HL-60 (cell line): Measurements from ENCODE around the gene ATE1.

Experiments used
- GABPA ChIP-seq: IDR thresholded peaks from 2 replicates; pipeline ENCODE4 v1.6.1; 2012; ENCODE audit warnings: low read depth
- POLR2AphosphoS5 ChIP-seq: IDR thresholded peaks from 2 replicates; pipeline ENCODE4 v1.6.1; 2012; ENCODE audit warnings: low read depth
- SPI1 ChIP-seq: IDR thresholded peaks from 2 replicates; pipeline ENCODE4 v1.6.1; 2012; ENCODE audit warnings: low read depth, mild to moderate bottlenecking, borderline replicate concordance
- TF ChIP-seq, protein P1 (sequence below): IDR thresholded peaks from one replicate; pipeline ENCODE4 v1.5.1; 2011; ENCODE audit warnings: low read length, control low read depth, inconsistent platforms; ENCODE audit not compliant: insufficient read depth
- TF ChIP-seq, protein P2 (sequence below): IDR thresholded peaks from 2 replicates; pipeline ENCODE4 v1.6.1; 2012; ENCODE audit warnings: low read depth; ENCODE audit not compliant: insufficient replicate concordance

DNA sequence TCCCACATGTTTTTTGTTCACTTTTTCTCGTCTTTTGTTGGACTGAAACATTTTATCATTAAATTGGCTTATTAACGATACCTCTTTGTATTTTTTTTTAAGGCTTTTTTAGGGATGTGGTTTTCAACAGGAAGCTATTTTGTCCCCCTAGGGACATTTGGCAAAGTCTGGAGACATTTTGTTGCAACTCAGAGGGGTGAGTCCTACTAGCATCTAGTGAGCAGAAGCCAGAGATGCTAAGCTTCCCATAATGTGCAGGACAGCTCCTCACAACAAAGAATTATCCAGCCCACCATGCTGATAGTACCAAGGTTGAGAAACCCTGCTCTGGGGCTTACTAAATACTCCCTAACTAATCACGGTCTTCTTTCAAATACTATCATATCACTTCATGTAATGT, 63.2 kb downstream of the ATE1 start:
- TF ChIP-seq, protein P1, sequence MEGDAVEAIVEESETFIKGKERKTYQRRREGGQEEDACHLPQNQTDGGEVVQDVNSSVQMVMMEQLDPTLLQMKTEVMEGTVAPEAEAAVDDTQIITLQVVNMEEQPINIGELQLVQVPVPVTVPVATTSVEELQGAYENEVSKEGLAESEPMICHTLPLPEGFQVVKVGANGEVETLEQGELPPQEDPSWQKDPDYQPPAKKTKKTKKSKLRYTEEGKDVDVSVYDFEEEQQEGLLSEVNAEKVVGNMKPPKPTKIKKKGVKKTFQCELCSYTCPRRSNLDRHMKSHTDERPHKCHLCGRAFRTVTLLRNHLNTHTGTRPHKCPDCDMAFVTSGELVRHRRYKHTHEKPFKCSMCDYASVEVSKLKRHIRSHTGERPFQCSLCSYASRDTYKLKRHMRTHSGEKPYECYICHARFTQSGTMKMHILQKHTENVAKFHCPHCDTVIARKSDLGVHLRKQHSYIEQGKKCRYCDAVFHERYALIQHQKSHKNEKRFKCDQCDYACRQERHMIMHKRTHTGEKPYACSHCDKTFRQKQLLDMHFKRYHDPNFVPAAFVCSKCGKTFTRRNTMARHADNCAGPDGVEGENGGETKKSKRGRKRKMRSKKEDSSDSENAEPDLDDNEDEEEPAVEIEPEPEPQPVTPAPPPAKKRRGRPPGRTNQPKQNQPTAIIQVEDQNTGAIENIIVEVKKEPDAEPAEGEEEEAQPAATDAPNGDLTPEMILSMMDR = no peak
- TF ChIP-seq GABPA (no peak), POLR2AphosphoS5 (no peak), SPI1 (no peak)
- TF ChIP-seq, protein P2, sequence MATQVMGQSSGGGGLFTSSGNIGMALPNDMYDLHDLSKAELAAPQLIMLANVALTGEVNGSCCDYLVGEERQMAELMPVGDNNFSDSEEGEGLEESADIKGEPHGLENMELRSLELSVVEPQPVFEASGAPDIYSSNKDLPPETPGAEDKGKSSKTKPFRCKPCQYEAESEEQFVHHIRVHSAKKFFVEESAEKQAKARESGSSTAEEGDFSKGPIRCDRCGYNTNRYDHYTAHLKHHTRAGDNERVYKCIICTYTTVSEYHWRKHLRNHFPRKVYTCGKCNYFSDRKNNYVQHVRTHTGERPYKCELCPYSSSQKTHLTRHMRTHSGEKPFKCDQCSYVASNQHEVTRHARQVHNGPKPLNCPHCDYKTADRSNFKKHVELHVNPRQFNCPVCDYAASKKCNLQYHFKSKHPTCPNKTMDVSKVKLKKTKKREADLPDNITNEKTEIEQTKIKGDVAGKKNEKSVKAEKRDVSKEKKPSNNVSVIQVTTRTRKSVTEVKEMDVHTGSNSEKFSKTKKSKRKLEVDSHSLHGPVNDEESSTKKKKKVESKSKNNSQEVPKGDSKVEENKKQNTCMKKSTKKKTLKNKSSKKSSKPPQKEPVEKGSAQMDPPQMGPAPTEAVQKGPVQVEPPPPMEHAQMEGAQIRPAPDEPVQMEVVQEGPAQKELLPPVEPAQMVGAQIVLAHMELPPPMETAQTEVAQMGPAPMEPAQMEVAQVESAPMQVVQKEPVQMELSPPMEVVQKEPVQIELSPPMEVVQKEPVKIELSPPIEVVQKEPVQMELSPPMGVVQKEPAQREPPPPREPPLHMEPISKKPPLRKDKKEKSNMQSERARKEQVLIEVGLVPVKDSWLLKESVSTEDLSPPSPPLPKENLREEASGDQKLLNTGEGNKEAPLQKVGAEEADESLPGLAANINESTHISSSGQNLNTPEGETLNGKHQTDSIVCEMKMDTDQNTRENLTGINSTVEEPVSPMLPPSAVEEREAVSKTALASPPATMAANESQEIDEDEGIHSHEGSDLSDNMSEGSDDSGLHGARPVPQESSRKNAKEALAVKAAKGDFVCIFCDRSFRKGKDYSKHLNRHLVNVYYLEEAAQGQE = no peak
